ENCODE measurements around the gene IPPK. TPM values are rescaled to one million over a fixed set of nuclear protein-coding genes. Genes with fewer than 3 reads are reported as not detected.

Gene IPPK
- total and polyA plus RNA-seq, 2 of the 4 experiments (the other 2 are of a cell fraction): 25.1 to 26.8 TPM

- DNase-seq (no peak), ATAC-seq (ENCODE audit: low read depth) (no peak)
- Histone ChIP-seq H2BK15ac (ENCODE audit: low read depth, low read length) (no peak overlapping the region), H3K9me1 (ENCODE audit: insufficient read depth, low read length) (peaks cover 3% of the 10 kb centered on the region; the same call in 1 of the 2 replicates), H3K56ac (ENCODE audit: extremely low read depth, insufficient read depth, low read length) (no peak overlapping the region), H3K4me2 (ENCODE audit: low read depth, low read length) (no peak overlapping the region), H2BK120ac (ENCODE audit: low read depth, low read length) (no peak overlapping the region), H3K27ac (ENCODE audit: insufficient read depth, low read length) (no peak overlapping the region), H3K18ac (ENCODE audit: low read depth, low read length) (no peak overlapping the region), H3K14ac (replicated peaks; ENCODE audit: low read depth, low read length) (no peak overlapping the region), H2AFZ (replicated peaks; ENCODE audit: low read length, poor library complexity) (no peak overlapping the region), H3K36me3 (ENCODE audit: control insufficient read depth, insufficient read depth, low read length) (peaks cover 67% of the 10 kb centered on the region), H2BK20ac (ENCODE audit: low read depth, low read length) (no peak overlapping the region), H3K79me1 (ENCODE audit: low read depth in 1 of 2, low read length in 2 of 2) (peaks cover 4 to 15% of the 10 kb centered on the region in 2 experiments), H3K9me3 (ENCODE audit: control insufficient read depth, insufficient read depth, low read length) (no peaks in the 10 kb centered on the region), H3K9ac (ENCODE audit: low read depth, low read length) (no peak overlapping the region), H4K91ac (ENCODE audit: insufficient read depth, low read depth, low read length) (no peak overlapping the region), H3K4me3 (ENCODE audit: insufficient read depth, low read depth, low read length) (no peak overlapping the region), H3K27me3 (ENCODE audit: control insufficient read depth, insufficient read depth, low read length) (no peaks in the 10 kb centered on the region), H3K4ac (ENCODE audit: low read depth, low read length) (no peak overlapping the region), H4K8ac (ENCODE audit: low read depth in 2 of 2, low read length in 2 of 2) (no peak overlapping the region), H4K20me1 (ENCODE audit: insufficient read depth, low read length) (no peaks in the 10 kb centered on the region), H2AK9ac (replicated peaks; ENCODE audit: low read depth, low read length, poor library complexity) (peak overlapping the region; percentile 46), H4K5ac (ENCODE audit: low read depth, low read length) (no peak overlapping the region), H3K4me1 (ENCODE audit: control insufficient read depth, insufficient read depth, low read length) (no peaks in the 10 kb centered on the region), H2BK5ac (ENCODE audit: low read depth, low read length, poor library complexity, severe bottlenecking) (no peak overlapping the region), H2AK5ac (ENCODE audit: low read depth, low read length) (no peak overlapping the region), H3K23ac (ENCODE audit: low read depth, low read length) (no peak overlapping the region)
- dilution Hi-C loops (cut with HindIII; ENCODE audit: low sequenced_read_pairs, unreplicated experiment): no loop called here
- intact Hi-C loops (cut with micrococcal nuclease): no loop called here
- TF ChIP-seq RFX5 (IDR thresholded peaks at IDR 0.05; ENCODE audit: low read depth, low read length) (no peak), SMC3 (IDR thresholded peaks at IDR 0.05; ENCODE audit: low read depth, low read length) (no peak), RAD21 (IDR thresholded peaks at IDR 0.05; ENCODE audit: low read length) (no peak), USF2 (IDR thresholded peaks at IDR 0.05; ENCODE audit: low read depth, low read length) (no peak), NFE2L2 (IDR thresholded peaks at IDR 0.05; ENCODE audit: low read depth, low read length) (no peak), CHD1 (IDR thresholded peaks at IDR 0.05; ENCODE audit: low read depth, low read length) (no peak), FOS (IDR thresholded peaks at IDR 0.05; ENCODE audit: low read depth, low read length) (no peak), POLR2A (IDR thresholded peaks at IDR 0.05; ENCODE audit: low read depth, low read length) (no peak), MAZ (IDR thresholded peaks at IDR 0.05; ENCODE audit: borderline replicate concordance, low read depth, low read length) (no peak), MAFK (IDR thresholded peaks at IDR 0.05; ENCODE audit: low read depth, low read length) (no peak), MXI1 (IDR thresholded peaks at IDR 0.05; ENCODE audit: borderline replicate concordance, low read depth, low read length) (no peak), BHLHE40 (IDR thresholded peaks at IDR 0.05; ENCODE audit: low read depth, low read length) (no peak), CEBPB (IDR thresholded peaks at IDR 0.05; ENCODE audit: low read depth, low read length) (no peak)
- TF ChIP-seq, protein P1, sequence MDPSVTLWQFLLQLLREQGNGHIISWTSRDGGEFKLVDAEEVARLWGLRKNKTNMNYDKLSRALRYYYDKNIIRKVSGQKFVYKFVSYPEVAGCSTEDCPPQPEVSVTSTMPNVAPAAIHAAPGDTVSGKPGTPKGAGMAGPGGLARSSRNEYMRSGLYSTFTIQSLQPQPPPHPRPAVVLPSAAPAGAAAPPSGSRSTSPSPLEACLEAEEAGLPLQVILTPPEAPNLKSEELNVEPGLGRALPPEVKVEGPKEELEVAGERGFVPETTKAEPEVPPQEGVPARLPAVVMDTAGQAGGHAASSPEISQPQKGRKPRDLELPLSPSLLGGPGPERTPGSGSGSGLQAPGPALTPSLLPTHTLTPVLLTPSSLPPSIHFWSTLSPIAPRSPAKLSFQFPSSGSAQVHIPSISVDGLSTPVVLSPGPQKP (IDR thresholded peaks at IDR 0.05; ENCODE audit: borderline replicate concordance, low read depth, low read length): no peak
- BruUV-seq (replicated peaks): no TSS peak
- ChIA-PET CTCF (no interaction called here), POLR2A (ENCODE audit: unreplicated experiment) (no interaction called here)
- in situ Hi-C loops (cut with MboI; ENCODE audit: low sequenced_read_pairs): loop anchor here (5.0 to 10.0 kb wide), 3 partner anchors 204 to 504 kb away; partner anchors contain the start of genes CENPP and NOL8
- WGBS, 2 experiments (ENCODE audit: extremely low coverage in 2 of 2, insufficient read length in 1 of 2): 100% methylated on average over 1 of the region's 5 CpGs; no CpG with 5 or more reads in 1 of the 2 experiments
Measured at GRCh38 chr9:92638621-92639101, 31.3 kb downstream of the IPPK start.
